Stimulated activated CD4-positive, alpha-beta T cell treated with anti-CD3 and anti-CD28 coated beads, Interleukin-1b, Interleukin-23, amount 100 ng/mL, for 4 hours (primary cell): ENCODE results near the gene GLIPR1.
"Not testable (repeated sequence)": the region's sequence is repeated elsewhere in the genome, so short reads cannot be mapped to it uniquely, and the experiment has no call there.

Experiments used
- DNase-seq, 2 donors: peaks; one replicate each; pipeline ENCODE4 v3.0.0-alpha.2; 2020; ENCODE audit warnings: low read depth in 2 of 2

Gene GLIPR1

DNA sequence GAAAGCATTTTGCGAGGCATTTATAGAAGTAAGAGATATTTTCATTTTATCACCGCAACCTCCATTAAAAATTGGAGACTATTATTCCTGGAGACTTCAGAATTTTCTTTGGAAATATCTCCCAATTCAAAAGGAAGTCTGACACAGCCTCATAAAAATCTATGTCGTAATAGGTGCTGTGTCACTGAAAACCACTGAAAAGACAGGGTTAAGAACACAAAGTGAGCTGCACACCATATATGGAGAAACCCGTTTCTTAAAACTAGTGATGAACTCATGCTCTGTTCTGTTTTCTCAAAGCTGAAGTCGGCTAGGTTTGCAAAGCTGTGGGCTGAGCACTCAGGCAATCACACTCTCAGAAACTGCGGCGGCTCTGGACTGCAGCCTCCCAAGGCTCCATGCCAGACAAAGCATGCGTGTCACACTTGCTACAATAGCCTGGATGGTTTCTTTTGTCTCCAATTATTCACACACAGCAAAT is at the start of gene GLIPR1:
Gene GLIPR1 (plus strand): TSS at position 287 of the 481 bp plus-strand sequence. CDS start 126 bp downstream, at position 413.
- DNase-seq = peak; percentile 51 to 59

DNA sequence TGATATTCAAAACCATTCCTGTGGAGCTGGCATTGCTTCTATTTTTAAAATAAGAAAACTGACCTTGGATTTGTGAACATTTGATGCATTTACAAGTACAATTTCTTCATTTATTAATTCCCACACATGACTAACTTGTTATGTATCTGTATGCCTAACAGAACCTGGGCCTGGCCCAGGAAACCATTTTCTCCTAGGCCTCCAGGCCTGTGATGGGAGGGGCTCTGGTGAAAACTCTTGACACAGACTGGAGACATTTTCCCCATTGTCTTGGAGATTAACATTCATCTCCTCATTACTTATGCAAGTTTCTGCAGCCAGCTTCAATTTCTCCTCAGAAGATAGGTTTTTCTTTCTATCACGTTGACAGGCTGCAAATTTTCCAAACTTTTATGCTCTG is 47.6 kb upstream of the GLIPR1 start:
- DNase-seq = no peak

DNA sequence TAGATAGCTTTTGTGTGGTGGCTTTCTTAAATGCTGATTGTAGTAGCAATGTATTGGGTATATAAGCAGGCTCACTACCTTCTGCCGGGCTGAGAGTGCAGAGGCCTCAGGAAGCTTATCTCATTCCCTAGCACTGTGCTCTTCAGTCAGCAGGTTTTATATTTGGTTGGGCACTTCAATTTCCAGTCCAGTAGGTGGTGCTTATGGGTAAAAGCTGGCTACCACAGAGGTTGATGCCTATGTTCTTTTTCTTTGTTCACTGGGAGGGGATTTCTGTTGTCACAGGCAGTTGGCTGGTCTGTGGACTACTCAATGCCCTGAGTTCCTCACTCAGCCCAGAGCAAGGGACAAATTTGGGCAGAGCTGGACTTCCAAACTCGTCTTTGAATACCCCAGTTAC is 43.0 kb upstream of the GLIPR1 start:
- DNase-seq = no peak

DNA sequence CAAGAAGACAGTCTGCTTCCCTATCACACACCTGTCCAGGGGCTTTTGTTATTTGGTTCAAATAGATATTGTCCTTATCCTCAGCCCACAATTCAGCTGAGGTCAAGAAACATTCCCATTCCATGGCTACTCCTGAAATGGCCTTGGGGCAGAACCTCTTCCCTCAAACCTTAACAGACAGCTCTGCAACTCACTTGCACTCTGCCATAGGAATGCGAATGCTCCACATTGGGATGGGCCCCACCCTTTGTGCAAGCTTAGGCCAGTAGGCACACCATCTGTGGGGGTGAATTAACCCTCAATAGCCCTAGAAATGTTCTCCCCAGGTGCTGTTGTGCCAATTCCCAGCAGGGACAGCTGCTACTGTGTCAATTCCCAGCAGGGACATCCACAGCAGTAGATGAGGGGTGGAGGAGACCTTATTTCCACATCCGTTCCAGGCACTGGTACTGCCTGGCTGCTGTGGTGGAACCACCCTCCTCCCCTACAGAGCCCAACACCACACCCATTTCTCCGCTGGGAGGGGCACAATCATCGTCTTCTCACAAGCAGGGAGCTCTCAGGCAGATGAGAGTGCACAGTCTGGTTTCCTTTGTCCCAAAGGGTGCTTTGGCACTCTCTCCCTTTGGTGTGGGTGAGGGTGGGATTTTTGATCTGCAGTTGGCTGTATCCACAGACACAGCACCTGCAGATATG is 42.3 kb upstream of the GLIPR1 start:
- DNase-seq = no peak

DNA sequence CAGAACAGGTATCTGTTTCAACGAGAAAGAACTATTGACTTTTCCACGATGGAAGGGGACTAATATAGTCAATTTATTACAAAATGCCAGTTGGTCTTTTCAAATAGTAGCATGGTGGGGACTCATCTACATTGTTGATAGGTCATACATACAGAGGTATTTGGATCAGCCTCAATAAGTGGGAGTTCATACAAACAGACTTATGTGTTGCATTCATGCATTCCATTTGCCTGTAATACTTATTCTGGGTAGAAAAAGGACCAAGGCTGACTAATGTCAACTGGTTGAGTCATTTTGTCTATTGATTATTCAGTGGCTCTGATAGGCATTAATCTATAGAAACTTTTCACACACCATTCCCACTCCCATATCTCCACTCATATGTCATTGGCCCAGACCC is 41.5 kb upstream of the GLIPR1 start:
- DNase-seq = no peak

DNA sequence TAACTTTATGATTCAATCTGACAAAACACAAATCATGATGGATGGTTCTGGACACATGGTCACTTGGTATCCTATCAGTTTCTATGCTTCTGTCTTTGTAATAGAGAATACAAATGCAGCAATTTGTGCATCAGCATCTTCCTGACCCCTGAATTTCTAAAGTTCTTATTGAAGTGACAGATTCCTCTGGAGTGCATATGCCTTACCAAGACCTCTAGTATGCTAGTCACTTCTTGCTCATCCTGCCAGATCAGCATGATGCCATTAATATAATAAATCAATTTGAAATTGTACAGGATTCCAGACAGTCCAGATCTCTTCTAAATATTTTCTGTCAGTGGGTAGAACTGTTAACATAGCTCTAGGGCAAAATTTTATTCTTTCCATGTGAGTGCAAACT is 40.6 kb upstream of the GLIPR1 start:
- DNase-seq = no peak

DNA sequence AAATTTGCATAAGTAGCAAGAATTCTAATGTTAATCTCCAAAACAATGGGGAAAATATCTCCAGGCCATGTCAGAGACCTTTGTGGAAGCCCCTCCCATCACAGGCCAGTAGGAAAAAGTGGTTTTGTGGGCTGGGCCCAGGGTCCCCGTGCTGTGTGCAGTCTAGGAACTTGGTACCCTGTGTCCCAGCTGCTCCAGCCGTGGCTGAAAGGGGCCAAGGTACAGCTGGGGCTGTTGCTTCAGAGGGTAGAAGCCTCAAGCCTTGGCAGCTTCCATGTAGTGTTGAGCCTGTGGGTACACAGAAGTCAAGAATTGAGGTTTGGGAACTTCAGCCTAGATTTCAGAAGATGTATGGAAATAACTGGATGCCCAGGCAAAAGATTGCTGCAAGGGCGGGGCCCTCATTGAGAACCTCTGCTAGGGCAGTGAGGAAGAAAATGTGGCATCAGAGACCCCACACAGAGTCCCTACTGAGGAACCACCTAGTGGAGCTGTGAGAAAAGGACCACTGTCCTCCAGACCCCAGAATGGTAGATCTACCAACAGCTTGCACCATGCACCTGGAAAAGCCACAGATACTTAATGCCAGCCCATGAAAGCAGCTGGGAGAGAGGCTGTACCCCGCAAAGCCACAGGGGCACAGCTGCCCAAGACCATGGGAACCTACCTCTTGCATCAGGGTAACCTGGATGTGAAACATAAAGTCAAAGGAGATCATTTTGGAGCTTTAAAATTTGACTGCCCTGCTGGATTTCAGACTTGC is 38.7 kb upstream of the GLIPR1 start:
- not testable (repeated sequence) for DNase-seq

DNA sequence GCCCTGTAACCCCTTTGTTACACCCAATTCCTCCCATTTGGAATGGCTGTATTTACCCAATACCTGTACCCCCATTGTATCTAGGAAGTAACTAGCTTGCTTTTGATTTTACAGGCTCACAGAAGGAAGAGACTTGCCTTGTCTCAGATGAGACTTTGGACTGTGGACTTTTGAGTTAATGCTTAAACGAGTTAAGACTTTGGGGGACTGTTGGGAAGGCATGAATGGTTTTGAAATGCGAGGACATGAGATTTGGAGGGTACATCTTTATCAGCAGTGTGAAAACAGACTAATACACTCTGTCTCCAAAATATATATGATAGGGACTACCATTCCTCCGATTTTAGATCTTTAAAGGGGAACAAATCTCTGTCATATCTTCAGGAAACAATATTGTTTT is 38.1 kb upstream of the GLIPR1 start:
- not testable (repeated sequence) for DNase-seq

DNA sequence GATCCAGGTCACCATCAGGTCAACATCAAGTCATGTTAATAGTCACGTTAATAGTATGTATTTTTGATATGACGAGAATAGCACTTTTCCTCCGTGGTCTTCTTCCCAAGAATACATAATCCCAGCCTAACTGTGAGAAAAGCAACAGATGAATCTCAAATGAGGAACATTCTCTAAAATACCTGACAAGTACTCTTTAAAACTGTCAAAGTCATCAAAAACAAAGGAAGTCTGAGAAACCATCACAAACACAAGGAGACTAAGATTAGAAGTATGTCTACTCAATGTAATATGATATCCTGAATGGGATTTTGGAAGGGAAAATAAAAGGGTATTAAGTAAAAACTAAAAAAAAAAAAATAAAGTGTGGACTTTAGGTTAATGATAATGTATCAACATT is 36.8 kb upstream of the GLIPR1 start:
- no peak for DNase-seq

DNA sequence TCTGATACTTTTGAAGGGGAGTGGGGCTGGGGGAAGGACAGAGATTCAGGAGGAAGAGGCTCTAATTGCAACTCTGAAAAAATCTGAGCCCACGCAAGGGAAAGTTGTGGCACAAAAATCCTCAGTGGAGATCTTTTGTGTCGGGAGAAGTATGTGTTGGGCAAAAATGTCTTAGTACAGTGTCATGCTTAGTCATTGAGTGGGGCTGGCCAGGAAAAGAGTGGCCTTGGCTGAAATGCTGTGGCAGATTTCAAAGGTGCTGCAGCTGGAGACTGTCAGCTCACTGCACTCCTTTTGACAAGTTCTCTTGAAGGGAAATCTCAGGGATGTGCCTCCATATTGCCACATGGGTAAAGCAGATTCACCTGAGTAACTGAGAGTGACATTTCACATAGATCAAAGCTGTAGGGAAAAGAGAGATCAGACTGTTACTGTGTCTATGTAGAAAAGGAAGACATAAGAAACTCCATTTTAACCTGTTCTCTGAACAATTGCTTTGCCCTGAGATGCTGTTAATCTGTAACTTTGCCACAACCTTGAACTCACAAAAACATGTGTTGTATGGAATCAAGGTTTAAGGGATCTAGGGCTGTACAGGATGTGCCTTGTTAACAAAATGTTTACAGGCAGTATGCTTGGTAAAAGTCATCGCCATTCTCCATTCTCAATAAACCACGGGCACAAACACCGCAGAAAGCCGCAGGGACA is 36.0 kb upstream of the GLIPR1 start:
- DNase-seq = no peak

DNA sequence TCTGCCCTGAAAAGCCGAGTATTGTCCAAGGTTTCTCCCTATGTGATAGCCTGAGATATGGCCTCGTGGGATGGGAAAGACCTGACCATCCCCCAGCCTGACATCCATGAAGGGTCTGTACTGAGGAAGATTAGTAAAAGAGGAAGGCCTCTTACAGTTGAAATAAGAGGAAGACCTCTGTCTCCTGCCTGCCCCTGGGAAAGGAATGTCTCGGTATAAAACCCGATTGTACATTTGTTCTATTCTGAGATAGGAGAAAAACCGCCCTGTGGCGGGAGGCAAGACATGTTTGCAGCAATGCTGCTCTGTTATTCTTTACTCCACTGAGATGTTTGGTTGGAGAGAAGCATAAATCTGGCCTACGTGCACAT is 35.4 kb upstream of the GLIPR1 start:
- not testable (repeated sequence) for DNase-seq

DNA sequence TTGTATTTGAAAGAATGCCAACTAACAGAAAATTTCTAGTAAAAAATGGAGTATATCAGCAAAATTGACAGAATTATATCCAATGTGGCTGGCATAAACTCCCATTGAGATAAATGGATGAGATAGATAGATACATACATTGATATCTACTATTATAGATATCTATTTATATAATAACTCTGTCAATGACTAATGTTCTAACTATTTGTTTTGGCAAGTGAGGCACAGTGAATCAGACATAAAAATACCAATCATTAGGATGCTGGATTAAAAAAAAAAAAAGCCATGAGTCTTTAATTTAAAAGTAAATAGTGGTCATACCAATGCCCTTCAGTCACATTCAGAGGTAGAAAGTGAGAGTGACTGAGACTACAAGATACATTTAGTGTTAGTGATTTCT is 33.7 kb upstream of the GLIPR1 start:
- no peak for DNase-seq

DNA sequence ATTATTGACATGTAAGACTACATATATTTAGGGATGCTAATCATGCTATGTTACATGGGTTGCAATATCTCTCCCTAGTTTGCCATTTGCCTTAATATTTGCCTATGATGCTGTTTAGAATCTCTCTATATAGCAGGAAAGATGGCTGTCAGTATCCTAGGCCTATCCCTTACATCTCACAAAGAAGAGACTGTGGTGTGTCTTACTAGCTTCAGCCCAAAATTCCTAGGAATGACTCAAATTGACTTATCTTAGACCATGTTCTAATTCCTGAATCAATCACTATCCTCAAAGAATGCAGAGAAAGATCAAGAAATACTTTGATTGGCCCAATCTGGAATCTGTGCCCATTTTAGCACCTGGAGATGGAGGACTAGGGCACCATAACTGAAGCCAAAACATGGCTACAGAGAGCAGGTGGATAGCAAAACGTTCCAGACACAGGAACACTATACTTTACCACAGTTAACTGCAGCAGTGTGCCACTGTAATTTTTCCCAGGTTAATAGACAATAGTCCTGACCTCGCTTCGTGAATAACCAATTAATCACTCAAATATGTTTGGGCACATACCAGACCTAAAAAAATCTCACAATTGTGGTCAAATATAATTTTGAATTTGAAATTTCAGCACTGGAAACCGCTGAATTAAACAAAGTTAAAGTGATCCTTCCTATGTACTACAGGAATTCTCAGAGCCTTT is 32.7 kb upstream of the GLIPR1 start:
- no peak for DNase-seq

DNA sequence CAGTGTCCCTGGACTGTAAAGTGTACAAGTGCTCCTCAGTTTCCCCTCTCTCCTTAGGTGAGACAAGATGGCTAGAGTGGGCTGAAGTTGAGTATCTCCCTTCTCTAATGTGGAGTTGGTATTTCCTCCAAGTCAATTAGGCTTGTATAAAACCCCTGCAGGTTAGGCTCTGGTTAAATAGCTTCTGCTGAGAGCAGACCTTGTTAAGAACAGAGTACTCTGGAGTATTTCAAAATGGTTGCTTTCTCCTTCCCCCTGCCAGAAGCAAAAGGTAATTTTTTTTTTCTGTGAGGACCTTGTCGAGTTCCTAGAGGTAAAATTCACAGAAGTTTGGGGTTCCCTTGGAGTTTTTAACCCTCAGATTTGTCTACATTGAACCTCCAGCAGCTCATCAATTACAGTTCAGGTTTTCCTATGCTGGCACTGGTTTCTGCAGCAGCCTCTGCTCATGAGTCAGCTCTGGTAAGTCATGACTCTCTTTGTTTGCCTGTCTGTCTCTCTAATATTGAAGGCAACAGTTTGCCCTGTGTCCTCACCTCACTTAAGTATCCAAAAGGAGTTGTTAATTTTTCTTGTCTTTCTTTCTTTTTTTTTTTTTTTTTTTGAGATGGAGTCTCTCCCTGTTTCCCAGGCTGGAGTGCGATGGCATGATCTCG is 27.8 kb upstream of the GLIPR1 start:
- DNase-seq = no peak

DNA sequence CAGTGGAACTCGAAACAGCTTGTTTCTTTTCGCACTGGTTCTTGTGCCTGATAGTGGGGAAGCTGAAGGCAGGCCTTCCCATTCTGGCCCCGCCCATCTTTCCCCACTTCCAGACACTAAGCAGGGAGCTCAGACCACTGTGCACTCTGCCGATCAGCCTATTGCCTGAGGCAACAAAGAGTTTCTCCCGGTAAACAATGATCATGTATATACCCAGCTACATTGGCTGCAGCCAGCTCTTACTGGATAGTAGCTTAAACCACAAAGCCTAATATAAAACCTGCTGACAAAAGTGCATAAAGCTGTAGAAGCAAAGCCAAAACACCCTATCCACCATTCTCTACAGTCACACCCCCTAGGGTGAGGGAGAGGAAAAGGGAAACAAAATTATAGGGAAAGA is 24.7 kb upstream of the GLIPR1 start:
- no peak for DNase-seq

DNA sequence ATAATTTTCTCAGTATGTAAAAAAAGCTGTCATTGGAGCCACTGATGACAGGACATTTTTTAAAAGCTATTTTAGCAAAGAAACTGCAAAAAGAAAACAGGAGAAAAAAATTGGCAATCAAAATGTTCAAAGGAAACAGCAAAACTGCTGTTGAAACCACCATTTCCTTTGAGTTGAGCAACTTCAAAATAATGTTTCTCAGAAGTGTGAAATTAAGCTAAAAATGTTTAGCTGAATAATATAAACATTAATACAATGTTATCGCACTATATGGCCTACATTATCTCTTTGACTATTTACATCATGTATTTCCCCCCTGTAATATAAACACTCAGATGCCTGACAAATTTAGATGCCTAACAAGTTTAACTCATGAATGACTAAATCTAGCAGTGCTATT is 23.4 kb upstream of the GLIPR1 start:
- no peak for DNase-seq

DNA sequence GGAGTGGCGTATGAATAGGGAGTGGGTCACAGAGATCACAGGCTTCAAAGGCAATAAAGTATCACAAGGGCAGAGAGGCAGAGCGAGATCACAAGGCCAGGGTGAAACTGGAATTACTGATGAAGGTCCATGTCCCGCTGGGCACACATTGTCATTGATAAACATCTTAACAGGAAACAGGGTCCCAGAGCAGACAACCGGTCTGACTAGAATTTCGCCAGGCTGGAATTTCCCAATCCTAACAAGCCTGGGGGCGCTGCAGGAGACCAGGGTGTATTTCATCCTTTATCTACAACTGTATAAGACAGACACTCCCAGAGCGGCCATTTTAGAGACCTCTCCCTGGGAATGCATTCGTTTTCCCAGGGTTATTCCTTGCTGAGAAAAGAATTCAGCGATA is 22.7 kb upstream of the GLIPR1 start:
- not testable (repeated sequence) for DNase-seq

DNA sequence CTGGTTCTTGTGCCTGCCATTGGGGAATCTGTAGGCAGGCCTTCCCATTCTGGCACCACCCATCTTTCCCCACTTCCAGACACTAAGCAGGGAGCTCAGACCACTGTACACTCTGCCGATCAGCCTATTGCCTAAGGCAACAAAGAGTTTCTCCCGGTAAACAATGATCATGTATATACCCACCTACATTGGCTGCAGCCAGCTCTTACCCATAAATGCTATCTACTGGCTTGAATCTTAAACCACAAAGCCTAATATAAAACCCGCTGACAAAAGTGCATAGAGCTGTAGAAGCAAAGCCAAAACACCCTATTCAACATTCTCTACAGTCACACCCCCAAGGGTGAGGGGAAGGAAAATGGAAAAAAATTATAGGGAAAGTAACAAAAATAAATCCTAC is 20.8 kb upstream of the GLIPR1 start:
- DNase-seq = no peak

DNA sequence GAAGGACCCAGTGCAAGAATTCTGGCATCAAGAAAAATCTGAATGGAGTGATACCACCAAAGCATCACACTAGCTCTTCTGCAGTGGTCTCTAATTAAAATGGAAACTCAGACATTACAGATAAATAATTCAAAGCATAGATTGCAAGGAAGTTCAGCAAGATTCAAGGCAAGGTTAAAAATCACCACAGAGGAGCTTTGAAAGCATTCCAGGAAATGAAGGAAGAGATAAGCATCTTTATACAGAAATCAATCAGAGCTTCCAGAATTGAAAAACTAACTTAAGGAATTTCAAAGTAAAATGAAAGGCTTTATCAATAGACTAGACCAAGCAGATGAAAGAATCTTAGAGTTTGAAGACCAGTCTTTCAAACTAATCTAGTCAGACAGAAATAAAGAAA is 20.4 kb upstream of the GLIPR1 start:
- DNase-seq = no peak

DNA sequence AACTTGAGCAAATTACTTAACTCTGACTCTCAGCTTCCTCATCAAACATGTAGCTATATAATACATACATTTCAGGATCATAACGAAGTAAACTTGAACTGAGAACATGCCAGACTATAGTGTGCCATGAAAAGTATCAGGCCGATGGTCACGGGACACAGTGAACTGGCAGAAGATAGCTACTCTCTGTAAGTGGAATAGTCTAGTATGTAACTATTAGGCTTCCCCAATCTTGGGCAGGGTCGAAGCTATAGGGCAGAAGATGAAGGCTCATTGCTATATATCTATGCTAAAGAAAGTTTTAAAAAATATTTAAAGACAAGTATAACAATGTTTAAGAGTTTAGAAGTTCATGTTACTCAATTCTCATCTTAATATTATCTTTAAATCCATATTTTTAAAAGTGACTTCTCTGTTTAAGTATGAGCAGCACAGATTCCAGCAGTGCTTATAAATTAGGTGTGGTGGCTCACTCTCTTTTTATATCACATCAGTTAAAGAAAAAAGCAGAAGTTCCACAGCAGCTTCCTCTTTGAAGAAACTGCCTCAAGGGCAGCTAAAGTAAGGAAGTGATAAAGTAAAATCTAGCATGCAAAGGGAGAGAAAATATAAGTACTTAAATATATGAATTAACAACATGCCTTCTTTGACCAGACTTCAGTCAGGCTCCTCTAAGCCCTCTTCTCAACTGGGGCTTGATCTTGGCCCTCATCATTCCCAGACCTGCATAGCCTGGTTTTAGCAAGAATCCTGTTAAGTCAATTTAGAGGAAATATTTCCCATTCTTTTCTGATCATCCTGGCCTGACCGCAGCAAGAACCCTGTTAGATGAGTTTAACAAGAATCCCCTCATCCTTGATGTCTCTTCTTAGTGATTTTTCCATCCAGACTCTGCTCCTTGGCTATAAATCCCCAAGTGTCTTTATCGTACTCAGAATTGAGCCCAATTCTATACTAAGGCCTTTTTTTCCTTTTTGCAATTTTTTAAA is 8.4 kb upstream of the GLIPR1 start:
- no peak for DNase-seq
